GM15510 (cell line): Measurements from ENCODE around the gene TWSG1.

Experiments
- POLR2A ChIP-seq: IDR thresholded peaks from 3 replicates; pipeline ENCODE4 v1.6.1; 2011; ENCODE audit warnings: borderline replicate concordance; ENCODE audit not compliant: insufficient read length; ENCODE audit errors: extremely low read depth

Gene TWSG1

GRCh38 chr18:9449600-9450414, 115.2 kb downstream of the TWSG1 start:
- TF ChIP-seq POLR2A: no peak
